Measurements from ENCODE around the gene SGSM2. TPM values are rescaled to one million over a fixed set of nuclear protein-coding genes. Genes with fewer than 3 reads are reported as not detected.

The SGSM2 gene
- total RNA-seq, 1 experiment from 2014 or later, result 26.5 TPM

DNA sequence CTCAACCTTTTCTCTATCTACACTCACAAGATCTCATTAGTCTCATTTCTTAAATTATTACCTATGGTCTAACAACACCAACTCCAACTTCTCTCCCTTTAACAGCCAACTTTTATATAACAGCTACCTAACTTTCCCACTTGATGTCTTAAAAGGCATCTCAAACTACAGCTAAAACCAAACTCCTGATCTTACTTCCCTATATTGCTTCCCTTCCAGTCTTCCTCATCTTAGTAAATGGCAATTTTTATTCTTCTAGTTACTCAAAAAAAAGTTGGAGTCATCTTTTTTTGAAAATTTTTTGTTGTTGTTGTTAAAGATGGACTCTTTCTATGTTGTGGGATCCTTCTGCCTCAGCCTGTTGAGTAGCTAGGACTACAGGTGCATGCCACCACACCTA lies 18.2 kb upstream of the SGSM2 start:
- POLR2A ChIA-PET, result interaction anchor here (0.7 to 1.5 kb wide), 2 partner anchors 10 to 17 kb away, joined by 3 to 5 read pairs; partner anchors contain the start of gene TSR1
- no peaks in the 10 kb centered on the region for H3K27me3 Mint-ChIP-seq (ENCODE audit: insufficient read depth, unreplicated experiment)
- CTCF ChIA-PET, result interaction anchor here (0.9 to 1.5 kb wide), 2 partner anchors 10 to 12 kb away, joined by 4 to 5 read pairs; no protein-coding TSS in a partner anchor
- TF ChIP-seq, protein P1, sequence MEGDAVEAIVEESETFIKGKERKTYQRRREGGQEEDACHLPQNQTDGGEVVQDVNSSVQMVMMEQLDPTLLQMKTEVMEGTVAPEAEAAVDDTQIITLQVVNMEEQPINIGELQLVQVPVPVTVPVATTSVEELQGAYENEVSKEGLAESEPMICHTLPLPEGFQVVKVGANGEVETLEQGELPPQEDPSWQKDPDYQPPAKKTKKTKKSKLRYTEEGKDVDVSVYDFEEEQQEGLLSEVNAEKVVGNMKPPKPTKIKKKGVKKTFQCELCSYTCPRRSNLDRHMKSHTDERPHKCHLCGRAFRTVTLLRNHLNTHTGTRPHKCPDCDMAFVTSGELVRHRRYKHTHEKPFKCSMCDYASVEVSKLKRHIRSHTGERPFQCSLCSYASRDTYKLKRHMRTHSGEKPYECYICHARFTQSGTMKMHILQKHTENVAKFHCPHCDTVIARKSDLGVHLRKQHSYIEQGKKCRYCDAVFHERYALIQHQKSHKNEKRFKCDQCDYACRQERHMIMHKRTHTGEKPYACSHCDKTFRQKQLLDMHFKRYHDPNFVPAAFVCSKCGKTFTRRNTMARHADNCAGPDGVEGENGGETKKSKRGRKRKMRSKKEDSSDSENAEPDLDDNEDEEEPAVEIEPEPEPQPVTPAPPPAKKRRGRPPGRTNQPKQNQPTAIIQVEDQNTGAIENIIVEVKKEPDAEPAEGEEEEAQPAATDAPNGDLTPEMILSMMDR (IDR thresholded peaks at IDR 0.05; ENCODE audit: unreplicated experiment), result no peak
- H3K9me3 Mint-ChIP-seq (ENCODE audit: unreplicated experiment), result no peaks in the 10 kb centered on the region
- intact Hi-C loops (cut with micrococcal nuclease), result no loop called here
- no TSS peak for BruUV-seq (replicated peaks)
- peaks cover 9% of the 10 kb centered on the region for H3K36me3 Mint-ChIP-seq (ENCODE audit: insufficient read depth, unreplicated experiment)
- no peak overlapping the region for H3K4me3 Mint-ChIP-seq (ENCODE audit: unreplicated experiment)
- DNase-seq (ENCODE audit: unreplicated experiment), result no peak
- H3K4me1 Mint-ChIP-seq (ENCODE audit: insufficient read depth, unreplicated experiment), result no peaks in the 10 kb centered on the region
- no peak overlapping the region for H3K27ac Mint-ChIP-seq (ENCODE audit: low read depth, unreplicated experiment)

DNA sequence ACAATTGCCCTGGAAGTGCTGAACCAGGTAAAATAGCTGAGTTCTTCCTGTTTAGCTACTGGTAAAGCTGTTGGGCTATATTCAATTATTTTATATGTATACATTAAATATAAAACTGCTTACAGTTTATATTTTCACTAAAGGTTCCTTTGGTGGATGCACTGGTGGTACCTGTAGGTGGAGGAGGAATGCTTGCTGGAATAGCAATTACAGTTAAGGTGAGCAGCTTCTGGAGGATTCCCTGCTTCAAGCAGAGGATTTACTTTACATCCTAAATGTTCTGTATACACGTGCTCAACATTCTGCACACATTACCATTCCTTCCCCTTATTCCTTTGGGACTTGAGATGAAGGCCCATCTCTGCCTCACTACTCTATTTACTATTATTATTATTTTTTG lies 15.9 kb upstream of the SGSM2 start:
- POLR2A ChIA-PET, result interaction anchor here (0.7 to 1.5 kb wide), 7 partner anchors 9 to 40 kb away, joined by 3 to 4 read pairs (median 3); partner anchors contain the start of genes SMG6, SRR and TSR1
- TF ChIP-seq, protein P1 (IDR thresholded peaks at IDR 0.05; ENCODE audit: unreplicated experiment), result no peak

GRCh38 chr17:2323629-2324314 lies 13.5 kb upstream of the SGSM2 start:
- Mint-ChIP-seq H3K4me3 (ENCODE audit: unreplicated experiment) (no peak overlapping the region), H3K27ac (ENCODE audit: low read depth, unreplicated experiment) (no peak overlapping the region), H3K9me3 (ENCODE audit: unreplicated experiment) (no peaks in the 10 kb centered on the region), H3K27me3 (ENCODE audit: insufficient read depth, unreplicated experiment) (no peaks in the 10 kb centered on the region), H3K36me3 (ENCODE audit: insufficient read depth, unreplicated experiment) (peaks cover 9% of the 10 kb centered on the region), H3K4me1 (ENCODE audit: insufficient read depth, unreplicated experiment) (no peaks in the 10 kb centered on the region)
- intact Hi-C loops (cut with micrococcal nuclease), result no loop called here
- TF ChIP-seq, protein P1 (IDR thresholded peaks at IDR 0.05; ENCODE audit: unreplicated experiment), result no peak
- ChIA-PET CTCF (interaction anchor here (0.7 kb wide), 1 partner anchor 114 kb away, joined by 3 read pairs; no protein-coding TSS in a partner anchor), POLR2A (interaction anchor here (1.0 to 2.6 kb wide), 3 partner anchors 12 to 20 kb away, joined by 3 to 14 read pairs (median 3); partner anchors contain the start of genes SMG6, SRR and TSR1)
- TSS peak; percentile 53 for BruUV-seq (replicated peaks)
- no peak for DNase-seq (ENCODE audit: unreplicated experiment)

More for the DNA sequence above, 15.9 kb upstream of the SGSM2 start:
- Mint-ChIP-seq H3K27ac (ENCODE audit: low read depth, unreplicated experiment) (no peak overlapping the region), H3K9me3 (ENCODE audit: unreplicated experiment) (no peaks in the 10 kb centered on the region), H3K4me1 (ENCODE audit: insufficient read depth, unreplicated experiment) (no peaks in the 10 kb centered on the region), H3K4me3 (ENCODE audit: unreplicated experiment) (no peak overlapping the region), H3K36me3 (ENCODE audit: insufficient read depth, unreplicated experiment) (peaks cover 9% of the 10 kb centered on the region), H3K27me3 (ENCODE audit: insufficient read depth, unreplicated experiment) (no peaks in the 10 kb centered on the region)
- intact Hi-C loops (cut with micrococcal nuclease), result no loop called here
- CTCF ChIA-PET, result interaction anchor here (0.7 kb wide), 1 partner anchor 32 kb away, joined by 3 read pairs; no protein-coding TSS in a partner anchor
- BruUV-seq (replicated peaks), result no TSS peak
- no peak for DNase-seq (ENCODE audit: unreplicated experiment)

DNA sequence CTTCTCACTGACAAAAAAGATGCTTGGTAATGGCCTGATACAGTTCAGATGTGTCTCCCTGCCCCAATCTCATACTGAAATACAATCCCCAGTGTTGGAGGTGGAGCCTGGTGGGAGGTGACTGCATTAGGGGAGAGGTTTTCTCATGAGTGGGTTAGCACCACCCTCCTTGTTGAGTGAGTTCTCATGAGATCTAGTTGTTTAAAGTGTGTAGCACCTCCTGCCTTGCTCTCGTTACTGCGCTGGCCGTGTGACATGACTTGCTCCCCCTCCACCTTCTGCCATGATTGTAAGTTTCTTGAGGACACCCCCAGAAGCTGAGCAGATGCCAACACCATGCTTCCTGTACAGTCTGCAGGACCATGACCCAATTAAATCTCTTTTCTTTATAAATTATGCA lies 6.0 kb upstream of the SGSM2 start:
- intact Hi-C loops (cut with micrococcal nuclease), result no loop called here
- no peak overlapping the region for H3K4me3 Mint-ChIP-seq (ENCODE audit: unreplicated experiment)
- no peak overlapping the region for H3K27ac Mint-ChIP-seq (ENCODE audit: low read depth, unreplicated experiment)
- no peak for DNase-seq (ENCODE audit: unreplicated experiment)
- CTCF ChIA-PET, result interaction anchor here (1.4 kb wide), 1 partner anchor 13 kb away, joined by 5 read pairs; no protein-coding TSS in a partner anchor
- peaks cover 5% of the 10 kb centered on the region for H3K36me3 Mint-ChIP-seq (ENCODE audit: insufficient read depth, unreplicated experiment)
- H3K27me3 Mint-ChIP-seq (ENCODE audit: insufficient read depth, unreplicated experiment), result no peaks in the 10 kb centered on the region
- no TSS peak for BruUV-seq (replicated peaks)
- peaks cover 8% of the 10 kb centered on the region for H3K4me1 Mint-ChIP-seq (ENCODE audit: insufficient read depth, unreplicated experiment)
- POLR2A ChIA-PET, result interaction anchor here (0.7 to 2.3 kb wide), 5 partner anchors 16 to 50 kb away, joined by 3 to 12 read pairs (median 3); partner anchors contain the start of genes SMG6 and SRR
- no peaks in the 10 kb centered on the region for H3K9me3 Mint-ChIP-seq (ENCODE audit: unreplicated experiment)
- TF ChIP-seq, protein P1 (IDR thresholded peaks at IDR 0.05; ENCODE audit: unreplicated experiment), result no peak

All from MCF 10A (cell line).